Endothelial cell of umbilical vein (primary cell): Measurements from ENCODE around the gene MGME1. TPM values are rescaled to one million over a fixed set of nuclear protein-coding genes. Genes with fewer than 3 reads are reported as not detected.
A peak's percentile ranks its signal among the peaks of the same experiment; 100 is the strongest.

Experiments used
- BruUV-seq: library from RNA; stranded (reverse); fragments of 400-500 nt; replicated peaks from 2 replicates; lab custom pipeline; 2021; lab: Mats Ljungman, UMichigan
- CTCF ChIA-PET: fragments of 300-600, 350-600 bp; sonication (Branson Sonifier 250); formaldehyde crosslinking; loops from one replicate; lab custom pipeline; 2021; ENCODE audit warnings: antibody characterized with exemption, inconsistent platforms; lab: Charles Lee
- POLR2A ChIA-PET: fragments of 300-600, 350-600 bp; sonication (Branson Sonifier 250); formaldehyde crosslinking; loops from one replicate; lab custom pipeline; 2021; ENCODE audit warnings: antibody characterized with exemption, inconsistent platforms; lab: Charles Lee
- DNase-seq: peaks from one replicate; pipeline ENCODE4 v3.0.0-alpha.2; 2011; ENCODE audit warnings: low read depth, low spot score
- FAIRE-seq: peaks from 2 replicates; lab custom pipeline; 2011; peaks lifted over from hg19 to GRCh38; lab: Jason Lieb, UNC
- H2AFZ ChIP-seq: 2 replicates; pipeline ENCODE4 v1.6.0; 2012; ENCODE audit warnings: low read depth, low read length, control low read depth, inconsistent platforms
- H3K27ac ChIP-seq: 2 replicates; pipeline ENCODE4 v1.5.1; 2011; ENCODE audit warnings: low read depth, mild to moderate bottlenecking, control low read depth, low read length, moderate library complexity; ENCODE audit not compliant: insufficient read depth
- H3K27me3 ChIP-seq, 2 experiments: 2 replicates each; pipeline versions ENCODE4 v1.6.0 to v1.6.1; 2011; ENCODE audit warnings: low read length in 2 of 2, mixed read lengths in 1 of 2; ENCODE audit not compliant: control insufficient read depth in 2 of 2, insufficient read depth in 2 of 2
- H3K36me3 ChIP-seq, 2 experiments: 2 replicates in 1 of 2; 3 replicates in 1 of 2; pipeline ENCODE4 v1.5.1; 2011; ENCODE audit warnings: low read length in 2 of 2, mild to moderate bottlenecking in 1 of 2, moderate library complexity in 1 of 2; ENCODE audit not compliant: control insufficient read depth in 2 of 2, insufficient read depth in 2 of 2; ENCODE audit errors: extremely low read depth in 1 of 2
- H3K4me1 ChIP-seq: 3 replicates; pipeline ENCODE4 v1.5.1; 2011; ENCODE audit warnings: mild to moderate bottlenecking, low read length; ENCODE audit not compliant: control insufficient read depth, insufficient read depth; ENCODE audit errors: extremely low read depth
- H3K4me2 ChIP-seq: 2 replicates; pipeline ENCODE4 v1.6.1; 2011; ENCODE audit warnings: low read length, control low read depth, mixed read lengths; ENCODE audit not compliant: insufficient read depth
- H3K4me3 ChIP-seq, 3 experiments: fragments of 200-600 bp in 1 of 3; sonication (generic), shearing (Covaris generic) in 1 of 3; replicated peaks in 1 of 3; 2 replicates each; pipeline ENCODE4 v1.5.1; 2011 to 2016; ENCODE audit warnings: control low read depth in 3 of 3, low read length in 3 of 3, mild to moderate bottlenecking in 2 of 3, inconsistent platforms in 1 of 3, low read depth in 1 of 3, moderate library complexity in 1 of 3; ENCODE audit not compliant: insufficient read depth in 1 of 3
- H3K79me2 ChIP-seq: 2 replicates; pipeline ENCODE4 v1.6.0; 2012; ENCODE audit warnings: low read length, inconsistent platforms; ENCODE audit not compliant: control insufficient read depth, insufficient read depth
- H3K9ac ChIP-seq: replicated peaks from 2 replicates; pipeline ENCODE3; 2011; ENCODE audit warnings: low read length, control low read depth; ENCODE audit not compliant: insufficient read depth; ENCODE audit errors: extremely low read depth
- H3K9me1 ChIP-seq: replicated peaks from 3 replicates; pipeline ENCODE4 v1.6.0; 2011; ENCODE audit warnings: mild to moderate bottlenecking, low read length; ENCODE audit not compliant: control insufficient read depth, insufficient read depth; ENCODE audit errors: extremely low read depth
- H3K9me3 ChIP-seq: replicated peaks from 2 replicates; pipeline ENCODE4 v1.5.1; 2012; ENCODE audit warnings: low read length, inconsistent platforms; ENCODE audit not compliant: control insufficient read depth, insufficient read depth
- H4K20me1 ChIP-seq: replicated peaks from 2 replicates; pipeline ENCODE3; 2011; ENCODE audit warnings: mild to moderate bottlenecking, low read length; ENCODE audit not compliant: control insufficient read depth, insufficient read depth; ENCODE audit errors: extremely low read depth
- EZH2 ChIP-seq: IDR thresholded peaks from 2 replicates; pipeline ENCODE4 v1.6.1; 2012; ENCODE audit warnings: borderline replicate concordance, low read depth, mild to moderate bottlenecking, moderate library complexity, low read length, inconsistent platforms; ENCODE audit not compliant: severe bottlenecking
- JUN ChIP-seq: IDR thresholded peaks from 2 replicates; pipeline ENCODE4 v1.6.1; 2011; ENCODE audit warnings: borderline replicate concordance, low read depth; ENCODE audit not compliant: insufficient read length, insufficient read depth
- MYC ChIP-seq: IDR thresholded peaks from one replicate; pipeline ENCODE4 v1.6.1; 2011; ENCODE audit warnings: mild to moderate bottlenecking, low read depth, low read length
- POLR2A ChIP-seq: IDR thresholded peaks from 2 replicates; pipeline ENCODE4 v1.6.1; 2012; ENCODE audit warnings: low read depth, mild to moderate bottlenecking, control low read depth, low read length
- dilution Hi-C: fragments of 300-500 bp; cut with MboI; formaldehyde crosslinking; loops from one replicate; pipeline ENCODE4 v1.15.0; 2019; ENCODE audit warnings: low sequenced_read_pairs; ENCODE audit not compliant: extremely low pct_ligation_motif_present
- intact Hi-C: fragments of 100-400 bp; cut with micrococcal nuclease; formaldehyde crosslinking; loops from one replicate; pipeline ENCODE4 v1.10.0; 2022
- polyA plus RNA-seq, 4 experiments: library from polyadenylated mRNA; depleted of rRNA in 3 of 4; stranded (reverse) in 3 of 4; unstranded in 1 of 4; fragments of >200 nt; gene quantifications; 2 replicates each; pipeline versions ENCODE4 v1.2.1 to v1.2.3, GENCODE V29; 2011 to 2012; ENCODE audit warnings: missing spikeins in 1 of 4
- total RNA-seq: library from RNA; stranded (reverse); gene quantifications from 2 replicates; pipeline ENCODE4 v1.2.3, GENCODE V29; 2021

Gene MGME1
- total and polyA plus RNA-seq, 2 donors (not counting 3 experiments of a cell fraction or from before 2014, with no cell fraction given): 8.9 to 26.2 TPM

DNA sequence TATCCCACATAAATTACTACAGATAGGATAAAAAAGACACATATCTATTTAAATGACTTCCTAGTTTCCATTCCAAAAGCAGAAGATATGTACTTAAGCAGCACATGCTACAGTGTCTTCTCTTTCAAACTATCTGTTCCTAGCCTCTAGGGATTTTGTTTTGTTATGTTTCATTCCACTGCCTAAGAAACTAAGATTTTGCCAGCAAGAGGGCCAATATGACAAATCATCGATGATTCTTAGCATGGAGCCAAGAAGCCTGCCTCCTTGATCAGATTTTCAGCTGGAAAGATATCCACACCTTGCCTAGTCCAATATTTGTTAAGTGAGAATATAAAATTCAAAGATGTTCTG, 7.3 kb upstream of the MGME1 start:
- dilution Hi-C loops: no loop called here
- no peaks in the 10 kb centered on the region for H3K9me1 ChIP-seq
- no peak overlapping the region for H3K27ac ChIP-seq
- H3K4me1 ChIP-seq: peaks cover 76% of the 10 kb centered on the region
- no peak for DNase-seq
- CTCF ChIA-PET: interaction anchor here (1.5 kb wide), 1 partner anchor 35 kb away, joined by 5 read pairs; no protein-coding TSS in a partner anchor
- H3K4me3 ChIP-seq: no peak overlapping the region
- peaks cover 2% of the 10 kb centered on the region in 2 experiments for H3K36me3 ChIP-seq
- no peak for FAIRE-seq
- H3K4me2 ChIP-seq: peak overlapping the region; percentile 5
- H3K27me3 ChIP-seq: no peaks in the 10 kb centered on the region
- no peak for TF ChIP-seq JUN
- no peak for TF ChIP-seq MYC
- no peak for TF ChIP-seq EZH2
- H4K20me1 ChIP-seq: peaks cover 8% of the 10 kb centered on the region
- intact Hi-C loops: loop anchor here (10.0 kb wide), 1 partner anchor 173 kb away; the partner anchor contains the start of genes KAT14 and PET117
- H2AFZ ChIP-seq: no peak overlapping the region
- H3K79me2 ChIP-seq: peaks cover 100% of the 10 kb centered on the region
- H3K9ac ChIP-seq: no peak overlapping the region
- POLR2A ChIA-PET: no interaction called here
- no TSS peak for BruUV-seq
- H3K9me3 ChIP-seq: no peaks in the 10 kb centered on the region

DNA sequence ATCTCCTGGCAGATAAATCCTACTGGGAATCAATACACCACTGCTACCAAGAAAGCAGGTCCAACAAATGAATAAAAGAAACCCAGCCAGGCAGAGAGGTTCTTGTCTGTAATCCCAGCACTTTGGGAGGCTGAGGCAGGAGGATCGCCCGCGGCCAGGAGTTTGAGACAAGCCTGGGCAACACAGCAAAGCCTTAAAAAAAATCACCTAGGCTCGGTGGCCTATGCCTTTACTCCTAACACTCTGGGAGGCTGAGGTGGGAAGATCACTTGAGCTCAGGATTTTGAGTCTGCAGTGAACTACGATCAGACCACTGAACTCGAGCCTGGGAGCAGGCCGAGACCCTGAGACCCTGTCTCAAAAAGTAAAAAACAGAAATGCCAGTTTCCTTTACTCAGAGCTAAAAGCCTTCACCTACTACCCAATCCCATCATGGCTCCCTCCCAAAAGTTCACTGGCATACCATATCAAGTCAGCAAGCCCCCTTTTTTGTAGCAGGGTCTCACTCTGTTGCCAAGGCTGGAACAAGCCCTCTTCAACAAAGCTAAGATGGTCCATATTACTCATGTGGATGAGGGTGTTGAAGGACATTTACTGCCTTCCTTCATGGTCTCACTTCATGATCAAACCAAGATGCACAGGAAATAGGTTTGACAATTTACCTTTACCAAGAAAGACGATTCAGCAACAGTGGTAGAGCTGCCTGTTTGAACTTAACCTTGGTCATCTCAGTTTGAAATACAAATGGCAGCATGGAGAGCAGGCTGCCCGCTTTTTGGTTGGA, 5.5 kb upstream of the MGME1 start:
- Histone ChIP-seq H2AFZ (no peak overlapping the region), H3K9ac (no peak overlapping the region), H3K4me1 (peaks cover 72% of the 10 kb centered on the region), H3K9me1 (no peaks in the 10 kb centered on the region), H3K79me2 (peaks cover 100% of the 10 kb centered on the region), H3K36me3 (no peaks in the 10 kb centered on the region), H3K4me2 (peak overlapping the region; percentile 97), H3K9me3 (no peaks in the 10 kb centered on the region), H4K20me1 (peaks cover 12% of the 10 kb centered on the region), H3K27ac (no peak overlapping the region), H3K27me3 (no peaks in the 10 kb centered on the region), H3K4me3 (no peak overlapping the region)
- DNase-seq (no peak), FAIRE-seq (no peak)
- ChIA-PET POLR2A (no interaction called here), CTCF (interaction anchor here (0.7 to 1.9 kb wide), 4 partner anchors 26 to 308 kb away, joined by 3 to 5 read pairs (median 3); partner anchors contain the start of gene RRBP1)
- dilution Hi-C loops (no loop called here), intact Hi-C loops (loop anchor here (10.0 kb wide), 1 partner anchor 171 kb away; the partner anchor contains the start of genes KAT14 and PET117)
- no TSS peak for BruUV-seq
- TF ChIP-seq POLR2A (peak; percentile 41), EZH2 (no peak)
